A673 (cell line): ENCODE data around the gene USE1. TPM values are rescaled to one million over a fixed set of nuclear protein-coding genes. Genes with fewer than 3 reads are reported as not detected.
A peak's percentile ranks its signal among the peaks of the same experiment; 100 is the strongest.

Source experiments
- BruUV-seq: library from RNA; stranded (reverse); fragments of 400-500 nt; replicated peaks from 2 replicates; lab custom pipeline; 2021; lab: Mats Ljungman, UMichigan
- CTCF ChIA-PET: fragments of 300-600 bp; sonication (Branson Sonifier 250); formaldehyde crosslinking; loops from one replicate; lab custom pipeline; 2022; ENCODE audit warnings: antibody characterized with exemption; lab: Charles Lee
- POLR2A ChIA-PET: fragments of 300-600 bp; sonication (Branson Sonifier 250); formaldehyde crosslinking; loops from one replicate; lab custom pipeline; 2022; ENCODE audit warnings: antibody characterized with exemption; ENCODE audit not compliant: low non-redundant PET; lab: Charles Lee
- DNase-seq: peaks from one replicate; pipeline ENCODE4 v3.0.0-alpha.2; 2015; ENCODE audit warnings: low spot score
- H3K27ac ChIP-seq: fragments of 200-600 bp; sonication (generic); 2 replicates; pipeline ENCODE4 v1.5.1; 2016; ENCODE audit warnings: mixed run types, low read depth, mild to moderate bottlenecking, mixed read lengths, antibody characterized with exemption, low read length; ENCODE audit not compliant: poor library complexity, severe bottlenecking
- H3K27me3 ChIP-seq: fragments of 200-600 bp; sonication (generic); replicated peaks from 2 replicates; pipeline ENCODE4 v1.6.1; 2017; ENCODE audit warnings: mixed run types, low read depth, mild to moderate bottlenecking, mixed read lengths, antibody characterized with exemption, low read length; ENCODE audit not compliant: insufficient read depth, poor library complexity
- H3K36me3 ChIP-seq: fragments of 200-600 bp; sonication (generic); 2 replicates; pipeline ENCODE4 v1.6.1; 2016; ENCODE audit warnings: mixed run types, mild to moderate bottlenecking, mixed read lengths, antibody characterized with exemption, low read length; ENCODE audit not compliant: insufficient read depth, poor library complexity, severe bottlenecking
- H3K4me1 ChIP-seq: fragments of 200-600 bp; sonication (generic); 2 replicates; pipeline ENCODE4 v1.6.1; 2017; ENCODE audit warnings: mixed run types, mild to moderate bottlenecking, mixed read lengths, antibody characterized with exemption, low read length; ENCODE audit not compliant: insufficient read depth, poor library complexity, severe bottlenecking
- H3K4me3 ChIP-seq: fragments of 200-600 bp; sonication (generic); 2 replicates; pipeline ENCODE4 v1.5.1; 2016; ENCODE audit warnings: low read depth, mixed run types, mild to moderate bottlenecking, mixed read lengths, low read length; ENCODE audit not compliant: poor library complexity, severe bottlenecking
- H3K9me3 ChIP-seq: fragments of 200-600 bp; sonication (generic); 2 replicates; pipeline ENCODE4 v1.6.1; 2016; ENCODE audit warnings: mixed run types, low read depth, mild to moderate bottlenecking, mixed read lengths, antibody characterized with exemption, low read length; ENCODE audit not compliant: poor library complexity, severe bottlenecking
- EZH2 ChIP-seq: fragments of 200-600 bp; sonication (generic); IDR thresholded peaks from 2 replicates; pipeline ENCODE4 v1.6.1; 2017; ENCODE audit warnings: borderline replicate concordance, low read depth, mild to moderate bottlenecking, mixed read lengths, antibody characterized with exemption, low read length; ENCODE audit not compliant: poor library complexity, severe bottlenecking
- intact Hi-C: fragments of 100-400 bp; cut with micrococcal nuclease; formaldehyde crosslinking; loops from one replicate; pipeline ENCODE4 v1.10.0; 2022; ENCODE audit not compliant: unreplicated experiment
- total RNA-seq: library from RNA; stranded (reverse); gene quantifications from 2 replicates; pipeline ENCODE4 v1.2.3, GENCODE V29; 2021
- TF ChIP-seq, protein P1 (sequence below): fragments of 300-800, 200-600 bp; sonication (generic); conservative IDR thresholded peaks from 2 replicates; pipeline ENCODE4 v1.5.1; 2017; ENCODE audit warnings: low read depth, mild to moderate bottlenecking, antibody characterized with exemption, low read length, moderate library complexity, mixed read lengths

Gene USE1
- total RNA-seq, 1 experiment from 2014 or later = 32.1 TPM

- no TSS peak for BruUV-seq
- no peak overlapping the region for H3K27ac ChIP-seq
- ChIA-PET POLR2A (no interaction called here), CTCF (no interaction called here)
- DNase-seq = no peak
- H3K27me3 ChIP-seq = no peaks in the 10 kb centered on the region
- H3K36me3 ChIP-seq = peaks cover 10% of the 10 kb centered on the region
- intact Hi-C loops = no loop called here
- no peak for TF ChIP-seq EZH2
- TF ChIP-seq, protein P1, sequence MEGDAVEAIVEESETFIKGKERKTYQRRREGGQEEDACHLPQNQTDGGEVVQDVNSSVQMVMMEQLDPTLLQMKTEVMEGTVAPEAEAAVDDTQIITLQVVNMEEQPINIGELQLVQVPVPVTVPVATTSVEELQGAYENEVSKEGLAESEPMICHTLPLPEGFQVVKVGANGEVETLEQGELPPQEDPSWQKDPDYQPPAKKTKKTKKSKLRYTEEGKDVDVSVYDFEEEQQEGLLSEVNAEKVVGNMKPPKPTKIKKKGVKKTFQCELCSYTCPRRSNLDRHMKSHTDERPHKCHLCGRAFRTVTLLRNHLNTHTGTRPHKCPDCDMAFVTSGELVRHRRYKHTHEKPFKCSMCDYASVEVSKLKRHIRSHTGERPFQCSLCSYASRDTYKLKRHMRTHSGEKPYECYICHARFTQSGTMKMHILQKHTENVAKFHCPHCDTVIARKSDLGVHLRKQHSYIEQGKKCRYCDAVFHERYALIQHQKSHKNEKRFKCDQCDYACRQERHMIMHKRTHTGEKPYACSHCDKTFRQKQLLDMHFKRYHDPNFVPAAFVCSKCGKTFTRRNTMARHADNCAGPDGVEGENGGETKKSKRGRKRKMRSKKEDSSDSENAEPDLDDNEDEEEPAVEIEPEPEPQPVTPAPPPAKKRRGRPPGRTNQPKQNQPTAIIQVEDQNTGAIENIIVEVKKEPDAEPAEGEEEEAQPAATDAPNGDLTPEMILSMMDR = no peak
- H3K9me3 ChIP-seq = no peaks in the 10 kb centered on the region
- H3K4me3 ChIP-seq = no peak overlapping the region
- peaks cover 13% of the 10 kb centered on the region for H3K4me1 ChIP-seq
These were observed 1.8 kb upstream of the USE1 start for GRCh38 chr19:17213334-17213733.

GRCh38 chr19:17214508-17215126, 540 bp upstream of the USE1 start:
- peak overlapping the region; percentile 96 for H3K27ac ChIP-seq
- no peaks in the 10 kb centered on the region for H3K9me3 ChIP-seq
- ChIA-PET CTCF (no interaction called here), POLR2A (no interaction called here)
- H3K36me3 ChIP-seq = peaks cover 16% of the 10 kb centered on the region
- BruUV-seq = TSS peak; percentile 98
- intact Hi-C loops = no loop called here
- TF ChIP-seq, protein P1 = no peak
- no peak for TF ChIP-seq EZH2
- H3K4me3 ChIP-seq = peak overlapping the region; percentile 66
- no peaks in the 10 kb centered on the region for H3K27me3 ChIP-seq
- peaks cover 13% of the 10 kb centered on the region for H3K4me1 ChIP-seq
- DNase-seq = no peak

DNA sequence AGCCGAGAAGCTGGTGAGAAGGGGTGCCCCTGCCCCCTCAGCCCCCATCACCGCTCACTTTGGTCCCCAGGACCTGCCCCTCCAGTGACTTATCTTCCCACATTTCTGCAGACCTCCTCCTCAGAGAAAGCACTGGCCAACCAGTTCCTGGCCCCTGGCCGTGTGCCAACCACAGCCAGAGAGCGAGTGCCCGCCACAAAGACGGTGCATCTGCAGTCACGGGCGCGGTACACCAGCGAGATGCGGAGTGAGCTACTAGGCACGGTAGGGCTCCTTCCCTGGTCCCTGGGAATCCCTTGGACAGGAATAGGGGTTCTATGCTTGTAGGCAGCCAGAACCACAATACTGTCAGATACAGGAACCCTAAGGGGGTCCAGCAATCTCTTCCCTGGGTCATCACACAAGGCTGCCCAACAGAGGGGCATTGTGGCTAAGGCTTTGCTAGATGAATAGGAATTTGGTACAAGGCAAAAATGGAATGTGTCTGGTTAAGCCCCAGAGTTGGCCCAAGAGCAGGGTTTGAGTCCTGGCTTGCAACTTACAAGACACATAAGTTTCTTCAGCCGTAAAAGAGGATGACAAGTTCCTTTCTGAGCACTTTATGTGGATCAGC, 1.0 kb downstream of the USE1 start:
- TSS peak; percentile 55 for BruUV-seq
- POLR2A ChIA-PET = interaction anchor here (0.6 kb wide), 1 partner anchor 1304 kb away, joined by 4 read pairs; no protein-coding TSS in a partner anchor
- H3K4me3 ChIP-seq = peak overlapping the region; percentile 66

More for the DNA sequence above, 1.0 kb downstream of the USE1 start:
- H3K36me3 ChIP-seq = peaks cover 17% of the 10 kb centered on the region
- intact Hi-C loops = no loop called here
- CTCF ChIA-PET = no interaction called here
- DNase-seq = no peak
- no peaks in the 10 kb centered on the region for H3K27me3 ChIP-seq
- TF ChIP-seq EZH2 = no peak
- TF ChIP-seq, protein P1 = no peak
- H3K27ac ChIP-seq = peak overlapping the region; percentile 96
- H3K9me3 ChIP-seq = no peaks in the 10 kb centered on the region
- peaks cover 13% of the 10 kb centered on the region for H3K4me1 ChIP-seq
